ENCODE measurements around the gene AAGAB.
"Not testable (repeated sequence)": the region's sequence is repeated elsewhere in the genome, so short reads cannot be mapped to it uniquely, and the experiment has no call there.

Gene AAGAB

DNA sequence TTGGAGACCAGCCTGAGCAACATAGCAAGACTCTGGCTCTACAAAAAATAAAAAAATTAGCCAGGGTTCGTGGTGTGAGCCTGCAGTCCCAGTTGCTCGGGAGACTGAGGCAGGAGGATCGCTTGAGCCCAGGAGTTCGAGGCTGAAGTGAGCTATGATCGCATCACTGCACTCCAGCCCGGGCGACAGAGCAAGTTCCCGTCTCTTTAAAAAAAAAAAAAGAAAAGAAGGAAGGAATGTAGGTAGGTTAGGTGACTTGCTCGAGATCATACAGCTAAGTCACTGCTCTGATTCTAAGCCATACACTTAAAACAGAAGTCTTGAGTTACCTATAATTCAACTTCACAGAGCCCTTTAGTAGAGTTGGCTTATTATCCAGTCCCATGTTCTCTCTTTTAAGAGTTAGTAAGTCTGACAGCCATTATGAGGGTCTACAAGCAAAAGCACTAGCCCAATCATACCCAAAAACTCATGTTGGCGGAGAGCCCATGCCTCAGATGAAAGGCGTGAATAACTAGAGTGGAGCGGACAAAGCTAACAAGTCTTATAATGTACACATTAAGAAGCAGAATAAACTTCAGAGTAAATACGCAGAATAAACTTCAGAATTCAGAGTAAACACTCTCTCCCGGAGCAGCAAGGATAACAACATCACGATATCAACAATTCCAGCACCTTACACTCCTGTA is 768 bp downstream of the AAGAB start:
- H3K9me3 ChIP-seq: no peaks in the 10 kb centered on the region
- no peaks in the 10 kb centered on the region for H3K36me3 ChIP-seq
- no peak for TF ChIP-seq Cebpa-rat (IDR thresholded peaks at IDR 0.05)
- no peaks in the 10 kb centered on the region; the same call in 1 of the 2 replicates for H4K20me1 ChIP-seq
- H3K9ac ChIP-seq: peak overlapping the region; percentile 85
- peaks cover 23% of the 10 kb centered on the region for H3K4me1 ChIP-seq
- H3K27ac ChIP-seq: peak overlapping the region; percentile 82
- peak overlapping the region; percentile 91 for H3K4me3 ChIP-seq
- peak overlapping the region; percentile 86 for H3K4me2 ChIP-seq
- H3K27me3 ChIP-seq: no peaks in the 10 kb centered on the region

DNA sequence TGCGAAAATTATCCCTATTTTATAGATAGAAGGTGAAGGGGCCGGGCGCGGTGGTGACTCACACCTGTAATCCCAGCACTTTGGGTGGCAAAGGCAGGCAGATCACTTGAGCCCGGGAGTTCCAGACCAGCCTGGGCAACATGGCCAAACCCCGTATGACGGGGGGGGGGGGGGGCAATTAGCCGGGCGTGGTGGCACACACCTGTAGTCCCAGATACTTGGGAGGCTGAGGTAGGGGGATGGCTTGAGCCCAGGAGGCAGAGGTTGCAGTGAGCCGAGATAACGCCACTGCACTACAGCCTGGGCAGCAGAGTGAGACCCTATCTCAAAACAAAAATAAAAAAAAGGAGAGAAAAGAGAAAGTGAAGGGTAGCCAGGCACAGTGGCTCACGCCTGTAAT is 1.4 kb downstream of the AAGAB start:
- Histone ChIP-seq H3K9me3 (no peaks in the 10 kb centered on the region), H3K4me2 (peak overlapping the region; percentile 86), H4K20me1 (no peaks in the 10 kb centered on the region; the same call in 1 of the 2 replicates), H3K36me3 (no peaks in the 10 kb centered on the region), H3K9ac (no peak overlapping the region; the same call in 1 of the 2 replicates), H3K4me3 (peak overlapping the region; percentile 91), H3K4me1 (peaks cover 23% of the 10 kb centered on the region), H3K27me3 (no peaks in the 10 kb centered on the region), H3K27ac (no peak overlapping the region)
- TF ChIP-seq Cebpa-rat (IDR thresholded peaks at IDR 0.05): no peak

DNA sequence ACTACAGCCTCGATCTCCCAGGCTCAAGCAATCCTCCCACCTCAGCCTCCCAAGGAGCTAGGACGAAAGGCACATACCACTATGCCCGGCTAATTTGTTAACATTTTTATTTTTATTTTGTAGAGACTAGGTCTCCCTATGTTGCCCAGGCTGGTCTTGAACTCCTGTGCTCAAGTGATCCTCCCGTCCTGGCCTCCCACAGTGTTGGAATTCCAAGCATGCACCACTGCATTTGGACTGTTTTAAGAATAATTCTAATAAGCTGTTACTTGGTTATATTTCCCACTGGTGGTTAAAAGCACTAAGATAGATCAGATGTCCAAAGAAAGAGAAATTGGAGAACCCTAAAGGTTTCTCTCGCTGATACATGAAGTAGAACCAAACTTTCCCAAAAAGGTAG is 3.1 kb downstream of the AAGAB start:
- H3K4me1 ChIP-seq: peaks cover 23% of the 10 kb centered on the region
- H3K9ac ChIP-seq: no peak overlapping the region
- H4K20me1 ChIP-seq: no peaks in the 10 kb centered on the region; the same call in 1 of the 2 replicates
- no peak overlapping the region for H3K4me3 ChIP-seq
- H3K27ac ChIP-seq: no peak overlapping the region
- H3K4me2 ChIP-seq: no peak overlapping the region
- peaks cover 9% of the 10 kb centered on the region for H3K36me3 ChIP-seq
- no peak for TF ChIP-seq Cebpa-rat (IDR thresholded peaks at IDR 0.05)
- H3K9me3 ChIP-seq: peaks cover 12% of the 10 kb centered on the region
- H3K27me3 ChIP-seq: no peaks in the 10 kb centered on the region

DNA sequence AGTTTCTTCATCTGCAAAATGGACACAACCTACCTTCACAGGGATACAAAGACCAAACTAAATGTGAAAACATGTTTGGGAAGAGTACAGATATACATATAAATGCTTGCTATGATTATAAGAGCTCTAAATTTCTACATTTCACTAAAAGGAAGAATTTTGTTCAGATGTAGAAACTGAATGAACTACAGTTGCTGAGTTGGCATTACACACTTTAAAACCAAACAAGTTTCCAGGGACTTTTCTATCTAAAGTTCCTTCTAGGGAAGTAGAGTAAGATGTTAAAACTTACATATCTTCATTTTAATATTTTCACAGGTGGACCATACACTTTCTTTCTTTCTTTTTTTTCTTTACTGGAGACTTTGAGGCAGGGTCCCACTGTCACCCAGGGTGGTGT is 4.6 kb downstream of the AAGAB start:
- TF ChIP-seq Cebpa-rat (IDR thresholded peaks at IDR 0.05): no peak
- H3K9me3 ChIP-seq: peaks cover 17% of the 10 kb centered on the region
- H3K4me1 ChIP-seq: peaks cover 17% of the 10 kb centered on the region
- H3K9ac ChIP-seq: no peak overlapping the region
- peaks cover 24% of the 10 kb centered on the region for H3K36me3 ChIP-seq
- H3K4me2 ChIP-seq: no peak overlapping the region
- no peak overlapping the region for H3K4me3 ChIP-seq
- no peaks in the 10 kb centered on the region; the same call in 1 of the 2 replicates for H4K20me1 ChIP-seq
- no peaks in the 10 kb centered on the region for H3K27me3 ChIP-seq
- H3K27ac ChIP-seq: no peak overlapping the region

DNA sequence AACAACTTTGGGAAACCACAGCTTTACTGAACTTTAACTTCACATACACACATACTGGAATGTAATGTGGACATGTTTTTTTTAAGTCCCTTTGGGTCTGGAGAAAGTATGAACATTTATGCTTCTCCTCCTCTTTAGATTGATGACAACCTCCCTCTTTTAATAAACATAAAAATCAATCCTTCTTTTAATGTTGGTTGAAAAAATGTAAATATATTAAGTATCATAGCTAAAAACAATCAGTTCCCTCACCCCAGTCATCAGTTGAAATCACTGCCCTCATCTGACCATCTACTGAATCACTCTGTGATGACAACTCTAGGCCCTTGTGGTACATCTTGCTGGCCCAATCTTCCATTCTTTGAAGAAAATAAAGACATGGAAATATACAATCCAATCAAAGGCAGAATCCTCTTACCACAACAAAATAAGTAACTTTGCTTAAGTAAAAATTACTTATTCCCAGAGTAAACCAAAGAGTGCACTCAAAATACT is 6.4 kb downstream of the AAGAB start:
- no peaks in the 10 kb centered on the region for H3K27me3 ChIP-seq
- H3K27ac ChIP-seq: no peak overlapping the region
- H3K4me2 ChIP-seq: no peak overlapping the region
- peaks cover 20% of the 10 kb centered on the region for H3K9me3 ChIP-seq
- peaks cover 11% of the 10 kb centered on the region for H3K4me1 ChIP-seq
- no peak for TF ChIP-seq Cebpa-rat (IDR thresholded peaks at IDR 0.05)
- no peak overlapping the region for H3K9ac ChIP-seq
- no peak overlapping the region for H3K4me3 ChIP-seq
- H4K20me1 ChIP-seq: no peaks in the 10 kb centered on the region
- peaks cover 24% of the 10 kb centered on the region for H3K36me3 ChIP-seq

DNA sequence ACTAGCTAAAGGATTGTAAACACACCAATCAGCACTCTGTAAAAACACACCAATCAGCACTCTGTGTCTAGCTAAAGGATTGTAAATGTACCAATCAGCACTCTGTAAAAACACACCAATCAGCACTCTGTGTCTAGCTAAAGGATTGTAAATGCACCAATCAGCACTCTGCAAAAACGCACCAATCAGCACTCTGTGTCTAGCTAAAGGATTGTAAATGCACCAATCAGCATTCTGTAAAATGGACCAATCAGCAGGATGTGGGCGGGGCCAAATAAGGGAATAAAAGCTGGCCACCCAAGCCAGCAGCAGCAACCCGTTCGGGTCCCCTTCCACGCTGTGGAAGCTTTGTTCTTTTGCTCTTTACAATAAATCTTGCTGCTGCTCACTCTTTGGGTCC is 7.9 kb downstream of the AAGAB start:
- not testable (repeated sequence) for H3K4me2 ChIP-seq, H3K27ac ChIP-seq, H3K9ac ChIP-seq, H4K20me1 ChIP-seq, H3K27me3 ChIP-seq, H3K4me3 ChIP-seq
- Histone ChIP-seq H3K4me1 (peaks cover 18% of the 10 kb centered on the region), H3K36me3 (peaks cover 24% of the 10 kb centered on the region), H3K9me3 (peaks cover 20% of the 10 kb centered on the region)

DNA sequence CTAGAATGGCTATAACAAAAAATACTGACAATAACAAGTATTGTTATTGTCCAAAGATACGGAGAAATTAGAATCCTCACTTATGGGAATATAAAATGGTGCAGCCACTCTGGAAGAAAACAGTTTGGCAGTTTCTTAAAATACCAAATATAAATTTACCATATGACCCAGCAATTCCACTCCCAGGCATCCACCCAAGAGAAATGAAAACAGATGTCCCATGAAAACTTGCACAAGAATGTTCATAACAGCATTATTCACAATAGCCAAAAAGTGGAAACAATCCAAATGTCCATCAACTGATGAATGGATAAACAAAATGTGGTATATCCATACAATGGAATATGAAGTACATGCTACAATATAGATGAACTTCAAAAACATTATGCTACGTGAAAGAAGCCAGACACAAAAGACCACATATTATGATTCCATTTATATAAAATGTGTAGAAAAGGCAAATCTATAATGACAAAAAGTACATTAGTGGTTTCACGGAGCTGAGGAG is 9.4 kb downstream of the AAGAB start:
- no peak for TF ChIP-seq Cebpa-rat (IDR thresholded peaks at IDR 0.05)
- Histone ChIP-seq H3K9ac (no peak overlapping the region), H3K36me3 (peaks cover 24% of the 10 kb centered on the region), H3K4me2 (no peak overlapping the region), H4K20me1 (peaks cover 12% of the 10 kb centered on the region; the same call in 1 of the 2 replicates), H3K4me1 (peaks cover 34% of the 10 kb centered on the region), H3K4me3 (no peak overlapping the region), H3K9me3 (peaks cover 20% of the 10 kb centered on the region), H3K27me3 (no peaks in the 10 kb centered on the region), H3K27ac (no peak overlapping the region)

DNA sequence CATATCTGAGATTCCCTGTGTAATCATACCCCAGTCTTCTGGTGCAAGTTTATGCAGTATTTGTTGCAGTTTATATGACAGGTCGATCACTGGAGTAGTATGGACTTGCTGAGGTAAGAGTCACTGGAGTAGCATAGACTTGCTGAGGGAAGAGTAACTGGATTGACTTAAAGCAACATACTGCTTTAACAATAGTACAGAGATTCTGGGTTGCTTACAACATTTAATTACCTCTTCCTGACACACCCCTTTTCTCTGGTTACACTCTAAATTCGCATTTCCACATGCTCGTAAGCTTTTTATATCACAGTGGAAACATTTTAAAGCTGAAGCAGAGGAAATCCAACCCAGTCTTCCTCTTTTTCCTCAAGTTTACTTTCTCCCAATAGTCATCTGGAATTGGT is 11.8 kb downstream of the AAGAB start:
- Histone ChIP-seq H3K27ac (no peak overlapping the region), H3K27me3 (no peaks in the 10 kb centered on the region), H3K9me3 (peaks cover 20% of the 10 kb centered on the region), H3K4me2 (peak overlapping the region; percentile 42), H3K4me3 (no peak overlapping the region), H3K36me3 (peaks cover 24% of the 10 kb centered on the region), H3K9ac (no peak overlapping the region), H3K4me1 (peaks cover 38% of the 10 kb centered on the region), H4K20me1 (peaks cover 12% of the 10 kb centered on the region; the same call in 1 of the 2 replicates)
- TF ChIP-seq Cebpa-rat (IDR thresholded peaks at IDR 0.05): no peak

DNA sequence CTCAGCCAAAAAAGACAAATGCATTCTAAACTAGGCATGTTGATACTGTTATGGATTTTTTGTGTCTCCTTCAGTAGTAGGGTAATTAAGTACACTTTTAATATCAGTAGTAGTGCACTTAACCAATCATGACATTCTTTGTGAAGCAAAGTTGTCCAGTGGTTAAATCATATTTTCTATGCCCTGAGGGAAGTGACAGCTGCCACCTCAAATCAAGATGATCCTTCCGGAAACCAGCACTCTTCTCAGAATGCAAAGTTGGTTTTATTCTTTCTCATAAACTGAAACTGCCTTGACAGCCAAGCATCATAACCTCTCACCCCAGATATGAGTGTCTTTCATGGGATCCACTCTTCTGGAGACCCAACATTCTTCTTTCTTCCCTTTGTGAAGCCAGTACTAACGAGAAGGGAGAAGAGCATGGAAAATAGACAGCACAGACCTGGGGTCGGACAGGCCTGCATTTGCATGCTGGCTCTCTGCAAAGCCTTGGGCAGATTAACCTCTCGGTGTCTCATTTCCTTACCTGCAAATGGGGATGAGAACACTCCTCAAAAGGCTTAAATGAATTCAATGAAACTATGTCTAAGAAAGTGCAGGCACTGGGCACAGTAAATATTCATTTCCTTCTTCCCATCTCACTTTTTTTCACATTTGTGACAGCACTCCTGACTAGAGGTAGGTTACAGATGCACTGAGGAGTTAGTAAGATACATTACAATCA is 13.2 kb downstream of the AAGAB start:
- Histone ChIP-seq H4K20me1 (peaks cover 12% of the 10 kb centered on the region; the same call in 1 of the 2 replicates), H3K36me3 (peaks cover 15% of the 10 kb centered on the region), H3K4me1 (peaks cover 38% of the 10 kb centered on the region), H3K9ac (no peak overlapping the region), H3K27me3 (no peaks in the 10 kb centered on the region), H3K9me3 (peaks cover 7% of the 10 kb centered on the region), H3K4me3 (no peak overlapping the region), H3K27ac (no peak overlapping the region), H3K4me2 (peak overlapping the region; percentile 61)
- no peak for TF ChIP-seq Cebpa-rat (IDR thresholded peaks at IDR 0.05)
